GM20000 (cell line): Measurements from ENCODE around the gene FAU.
"Not testable (repeated sequence)": the region's sequence is repeated elsewhere in the genome, so short reads cannot be mapped to it uniquely, and the experiment has no call there.

Source experiments
- DNase-seq: peaks from one replicate; pipeline ENCODE4 v3.0.0; 2012; ENCODE audit warnings: low spot score
- TF ChIP-seq, protein P1 (sequence below): IDR thresholded peaks from 2 replicates; pipeline ENCODE4 v1.5.1; 2012; ENCODE audit warnings: mild to moderate bottlenecking, control low read depth; ENCODE audit errors: extremely low read depth, missing control alignments

Gene FAU

DNA sequence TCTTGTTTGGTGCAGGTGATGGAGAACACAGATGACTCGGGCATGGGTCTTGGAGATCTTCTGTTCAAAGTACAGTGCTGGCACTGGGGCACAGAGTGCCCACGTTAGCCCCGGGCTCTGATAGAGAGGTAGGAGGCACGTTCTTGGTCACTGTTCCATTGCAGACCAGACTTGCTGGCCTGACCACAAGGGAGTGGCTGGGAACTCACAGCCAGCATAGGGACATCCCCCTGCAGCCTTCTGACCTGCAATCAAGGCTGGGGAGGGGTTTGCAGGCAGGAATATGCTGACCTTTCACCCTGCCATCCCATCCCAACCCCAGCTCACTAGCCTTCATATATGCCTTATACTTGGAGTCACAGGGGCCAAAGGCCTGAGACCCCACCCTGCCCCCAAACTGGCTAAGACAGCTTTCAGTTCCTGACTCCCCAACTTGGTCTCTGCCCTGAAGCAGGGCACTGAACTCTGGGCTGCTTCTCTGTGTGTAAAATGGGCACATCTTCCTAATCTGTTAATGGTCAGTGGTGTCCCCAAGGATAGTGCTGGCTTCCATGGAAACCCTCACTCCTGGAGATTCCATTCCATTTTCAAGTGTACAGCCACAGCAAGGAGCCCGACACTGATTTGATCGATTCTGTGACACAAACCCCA, 4.8 kb upstream of the FAU start:
- no peak for DNase-seq
- TF ChIP-seq, protein P1, sequence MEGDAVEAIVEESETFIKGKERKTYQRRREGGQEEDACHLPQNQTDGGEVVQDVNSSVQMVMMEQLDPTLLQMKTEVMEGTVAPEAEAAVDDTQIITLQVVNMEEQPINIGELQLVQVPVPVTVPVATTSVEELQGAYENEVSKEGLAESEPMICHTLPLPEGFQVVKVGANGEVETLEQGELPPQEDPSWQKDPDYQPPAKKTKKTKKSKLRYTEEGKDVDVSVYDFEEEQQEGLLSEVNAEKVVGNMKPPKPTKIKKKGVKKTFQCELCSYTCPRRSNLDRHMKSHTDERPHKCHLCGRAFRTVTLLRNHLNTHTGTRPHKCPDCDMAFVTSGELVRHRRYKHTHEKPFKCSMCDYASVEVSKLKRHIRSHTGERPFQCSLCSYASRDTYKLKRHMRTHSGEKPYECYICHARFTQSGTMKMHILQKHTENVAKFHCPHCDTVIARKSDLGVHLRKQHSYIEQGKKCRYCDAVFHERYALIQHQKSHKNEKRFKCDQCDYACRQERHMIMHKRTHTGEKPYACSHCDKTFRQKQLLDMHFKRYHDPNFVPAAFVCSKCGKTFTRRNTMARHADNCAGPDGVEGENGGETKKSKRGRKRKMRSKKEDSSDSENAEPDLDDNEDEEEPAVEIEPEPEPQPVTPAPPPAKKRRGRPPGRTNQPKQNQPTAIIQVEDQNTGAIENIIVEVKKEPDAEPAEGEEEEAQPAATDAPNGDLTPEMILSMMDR, result no peak

DNA sequence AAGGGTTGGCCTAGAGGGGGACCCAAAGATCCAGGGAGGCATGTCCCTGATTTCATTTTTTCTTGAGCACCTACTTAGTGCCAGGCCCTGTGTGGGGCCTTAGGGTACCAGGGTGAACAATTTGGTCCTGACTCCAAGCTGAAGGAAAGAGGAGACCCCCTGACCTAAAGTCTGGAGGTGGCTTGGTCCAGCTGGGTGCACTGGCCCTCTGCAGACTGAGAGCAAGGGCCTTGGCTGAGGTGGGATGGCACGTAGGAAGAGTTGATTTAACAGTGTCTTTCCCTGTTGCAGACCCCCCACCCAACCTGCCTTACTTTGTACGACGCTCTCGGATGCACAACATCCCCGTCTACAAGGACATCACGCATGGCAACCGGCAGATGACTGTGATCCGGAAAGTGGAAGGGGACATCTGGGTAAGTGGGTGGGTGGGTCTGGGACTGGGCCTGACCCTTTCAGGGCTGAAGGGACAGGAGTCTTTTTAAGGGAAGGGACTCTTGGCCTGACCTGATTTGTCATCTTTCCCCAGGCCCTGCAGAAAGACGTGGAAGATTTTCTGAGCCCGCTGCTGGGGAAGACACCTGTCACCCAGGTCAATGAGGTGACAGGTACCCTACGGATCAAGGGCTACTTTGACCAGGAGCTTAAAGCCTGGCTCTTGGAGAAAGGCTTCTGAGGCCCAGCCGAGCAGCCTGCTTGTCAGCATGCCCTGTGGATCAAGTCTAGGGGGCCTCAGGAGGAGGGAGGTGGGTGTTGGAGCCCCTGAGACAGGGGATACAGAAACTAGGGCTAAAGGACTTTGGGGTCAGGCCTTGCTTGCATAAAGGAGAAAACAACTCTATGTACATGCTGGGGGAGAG, 3.5 kb upstream of the FAU start:
- DNase-seq, result no peak
- TF ChIP-seq, protein P1, result no peak

DNA sequence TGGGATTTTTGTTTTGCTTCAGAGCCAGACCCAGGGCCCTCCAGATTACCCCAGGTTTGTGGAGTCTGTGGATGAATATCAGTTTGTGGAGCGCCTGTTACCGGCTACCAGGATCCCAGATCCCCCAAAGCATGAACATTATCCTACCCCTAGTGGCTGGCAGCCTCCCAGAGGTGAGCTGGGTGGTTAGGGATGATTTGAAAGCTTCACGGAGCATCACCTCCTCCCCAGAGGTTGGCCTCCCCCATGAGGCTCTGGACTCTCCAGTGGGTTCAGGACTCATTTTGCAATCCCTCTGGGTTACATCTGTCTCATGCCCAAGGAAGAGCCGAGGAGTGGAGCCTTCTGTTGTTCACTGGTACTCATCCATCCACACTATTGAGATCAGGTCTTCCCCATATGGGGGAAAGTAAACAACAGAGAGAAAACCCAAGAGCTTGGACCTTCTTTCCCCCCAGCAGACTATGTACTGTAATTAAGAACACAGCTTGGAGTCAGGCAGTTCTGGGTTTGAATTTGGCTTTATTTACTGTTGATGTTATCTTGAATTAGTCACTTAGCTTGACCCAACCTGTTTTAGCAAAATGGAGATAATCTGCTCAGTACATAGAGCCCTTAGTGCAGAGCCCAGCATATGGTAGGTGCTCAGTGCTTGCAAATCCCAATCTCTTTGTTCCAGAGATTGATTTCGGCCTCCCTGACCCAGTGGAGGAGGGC, 2.7 kb upstream of the FAU start:
- DNase-seq, result no peak
- TF ChIP-seq, protein P1, result no peak

DNA sequence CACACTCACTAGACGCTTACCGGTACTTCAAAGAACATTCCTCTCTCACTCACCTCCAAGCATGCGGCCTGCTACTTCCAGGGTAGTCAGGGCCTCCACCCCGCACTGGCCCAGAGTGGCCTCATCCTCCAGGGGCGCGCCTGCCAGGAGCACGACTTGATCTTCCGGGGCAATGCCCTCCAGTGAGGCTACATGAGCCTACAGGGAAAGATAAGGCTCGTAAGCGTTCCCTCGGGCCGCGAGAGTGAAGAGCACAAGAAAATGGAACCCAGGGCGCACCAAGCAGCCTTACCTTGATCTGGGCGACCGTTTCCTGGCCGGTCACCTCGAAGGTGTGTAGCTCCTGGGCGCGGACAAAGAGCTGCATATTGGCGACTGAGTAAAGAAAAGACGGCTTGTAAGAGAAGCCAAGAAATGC, 478 bp downstream of the FAU start:
- TF ChIP-seq, protein P1, result no peak
- no peak for DNase-seq

DNA sequence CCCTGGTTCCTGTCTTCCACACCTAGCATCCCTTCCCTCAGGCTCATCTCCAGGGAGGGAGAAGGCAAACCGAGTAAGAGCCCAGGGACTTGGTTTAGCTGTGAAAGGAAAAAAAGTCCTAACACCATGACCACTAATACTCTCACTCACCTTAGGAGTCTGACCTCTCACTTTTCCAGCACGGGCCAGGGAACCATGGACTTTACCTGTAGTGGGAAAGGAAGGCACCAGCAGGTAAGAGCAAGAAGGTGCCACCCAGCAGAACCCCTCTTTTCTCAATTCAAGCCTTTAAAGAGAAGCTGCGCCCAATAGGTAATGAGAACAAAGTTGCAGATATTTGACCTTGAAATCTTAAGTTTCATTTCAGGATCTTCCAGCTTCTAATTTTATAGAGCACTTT, 1.1 kb downstream of the FAU start:
- DNase-seq, result no peak
- TF ChIP-seq, protein P1, result no peak

DNA sequence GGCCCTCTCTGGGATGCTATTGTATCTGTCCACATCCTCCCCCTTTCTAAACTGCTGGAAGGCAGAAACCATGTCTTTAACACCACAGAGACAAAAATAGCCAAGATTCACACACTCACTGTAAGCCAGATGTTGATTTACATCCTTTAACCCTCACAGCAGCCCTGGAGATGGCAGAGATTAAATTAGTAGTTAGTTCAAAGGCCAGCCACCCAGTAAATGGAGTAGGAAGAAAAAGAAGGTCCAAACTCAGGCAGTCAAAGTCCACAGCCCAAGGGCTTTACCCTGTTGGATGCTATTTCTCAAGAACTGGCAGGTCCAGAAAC, 2.3 kb downstream of the FAU start:
- TF ChIP-seq, protein P1, result no peak
- DNase-seq, result no peak

DNA sequence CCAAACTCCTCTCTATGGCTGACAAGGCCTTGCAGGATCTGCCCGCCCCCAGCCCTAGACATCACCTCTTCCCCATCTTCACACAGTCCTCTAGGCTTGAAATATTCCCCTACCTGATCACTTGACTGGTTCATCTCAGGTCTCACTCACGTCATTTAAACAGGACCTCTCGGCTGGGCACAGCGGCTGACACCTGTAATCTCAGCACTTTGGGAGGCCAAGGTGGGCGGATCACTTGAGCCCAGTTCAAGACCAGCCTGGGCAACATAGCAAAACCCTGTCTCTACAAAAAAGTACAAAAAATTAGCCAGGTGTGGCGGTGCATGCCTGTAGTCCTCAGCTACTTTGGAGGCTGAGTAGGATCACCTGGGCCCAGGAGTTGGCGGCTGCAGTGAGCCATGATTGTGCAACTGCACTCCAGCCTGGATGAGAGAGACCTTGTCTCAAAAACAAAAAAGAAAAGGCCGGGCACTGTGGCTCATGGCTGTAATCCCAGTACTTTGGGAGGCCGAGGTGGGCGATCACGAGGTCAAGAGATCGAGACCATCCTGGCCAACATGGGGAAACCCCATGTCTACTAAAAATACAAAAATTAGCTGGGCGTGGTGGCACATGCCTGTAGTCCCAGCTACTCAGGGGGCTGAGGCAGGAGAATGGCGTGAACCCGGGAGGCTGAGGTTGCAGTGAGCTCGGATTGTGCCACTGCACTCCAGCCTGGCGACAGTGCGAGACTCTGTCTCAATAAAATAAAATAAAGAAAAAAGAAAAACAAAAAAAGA, 2.9 kb downstream of the FAU start:
- not testable (repeated sequence) for DNase-seq
